ENCODE results near the gene CIDEB. TPM values are rescaled to one million over a fixed set of nuclear protein-coding genes. Genes with fewer than 3 reads are reported as not detected.

The CIDEB gene
- polyA plus RNA-seq, 1 donor from 2014 or later = not detected

GRCh38 chr14:24286996-24287395 is 20.8 kb downstream of the CIDEB start:
- Histone ChIP-seq H3K9me3 (ENCODE audit: low read length) (no peaks in the 10 kb centered on the region), H3K4me2 (ENCODE audit: low read length) (no peak overlapping the region), H3K27ac (ENCODE audit: low read length) (no peak overlapping the region), H3K27me3 (ENCODE audit: insufficient read depth, low read depth, low read length) (no peaks in the 10 kb centered on the region), H3K9ac (ENCODE audit: low read length) (no peak overlapping the region), H3K79me2 (replicated peaks; ENCODE audit: insufficient read depth, low read length) (no peaks in the 10 kb centered on the region), H3K36me3 (ENCODE audit: insufficient read depth, low read length) (no peaks in the 10 kb centered on the region), H3K9me2 (ENCODE audit: insufficient read depth, low read length) (no peaks in the 10 kb centered on the region), H2AFZ (ENCODE audit: low read depth, low read length) (no peak overlapping the region), H3K4me3 (ENCODE audit: low read length) (no peak overlapping the region), H4K20me1 (ENCODE audit: insufficient read depth) (no peaks in the 10 kb centered on the region), H3F3A (ENCODE audit: insufficient read depth, low read length, poor library complexity, severe bottlenecking) (no peaks in the 10 kb centered on the region)
- no peak for TF ChIP-seq SMC3 (conservative IDR thresholded peaks at IDR 0.05; ENCODE audit: poor library complexity)
- no peak for TF ChIP-seq POLR2AphosphoS5 (IDR thresholded peaks at IDR 0.05)
- TF ChIP-seq REST (IDR thresholded peaks at IDR 0.05; ENCODE audit: borderline replicate concordance) = no peak
- TF ChIP-seq MXI1 (conservative IDR thresholded peaks at IDR 0.05; ENCODE audit: poor library complexity, severe bottlenecking) = no peak
- no peak for TF ChIP-seq CTCF (IDR thresholded peaks at IDR 0.05; ENCODE audit: poor library complexity, severe bottlenecking)
- no peak for TF ChIP-seq RAD21 (conservative IDR thresholded peaks at IDR 0.05)

GRCh38 chr14:24285351-24285750 is 22.4 kb downstream of the CIDEB start:
- no peak overlapping the region for H3K27ac ChIP-seq (ENCODE audit: low read length)
- H3K36me3 ChIP-seq (ENCODE audit: insufficient read depth, low read length) = no peaks in the 10 kb centered on the region
- H3K9me3 ChIP-seq (ENCODE audit: low read length) = no peaks in the 10 kb centered on the region
- no peaks in the 10 kb centered on the region for H3F3A ChIP-seq (ENCODE audit: insufficient read depth, low read length, poor library complexity, severe bottlenecking)
- H4K20me1 ChIP-seq (ENCODE audit: insufficient read depth) = no peaks in the 10 kb centered on the region
- no peak overlapping the region for H3K4me3 ChIP-seq (ENCODE audit: low read length)
- TF ChIP-seq TAF1 (IDR thresholded peaks at IDR 0.05; ENCODE audit: low read depth) (no peak), RAD21 (conservative IDR thresholded peaks at IDR 0.05) (no peak), MXI1 (conservative IDR thresholded peaks at IDR 0.05; ENCODE audit: poor library complexity, severe bottlenecking) (no peak), CTCF (IDR thresholded peaks at IDR 0.05; ENCODE audit: poor library complexity, severe bottlenecking) (no peak), SMC3 (conservative IDR thresholded peaks at IDR 0.05; ENCODE audit: poor library complexity) (no peak), EP300 (conservative IDR thresholded peaks at IDR 0.05; ENCODE audit: poor library complexity, severe bottlenecking) (no peak)
- H3K4me2 ChIP-seq (ENCODE audit: low read length) = no peak overlapping the region
- H2AFZ ChIP-seq (ENCODE audit: low read depth, low read length) = no peak overlapping the region
- H3K9me2 ChIP-seq (ENCODE audit: insufficient read depth, low read length) = no peaks in the 10 kb centered on the region
- H3K79me2 ChIP-seq (replicated peaks; ENCODE audit: insufficient read depth, low read length) = no peaks in the 10 kb centered on the region
- H3K27me3 ChIP-seq (ENCODE audit: insufficient read depth, low read depth, low read length) = no peaks in the 10 kb centered on the region
- no peak overlapping the region for H3K9ac ChIP-seq (ENCODE audit: low read length)

Measured in neural cell (in vitro differentiated cells).